Measurements from ENCODE around the gene NEUROG1. TPM values are rescaled to one million over a fixed set of nuclear protein-coding genes. Genes with fewer than 3 reads are reported as not detected.

Gene NEUROG1
- polyA plus RNA-seq, 1 experiment = not detected

DNA sequence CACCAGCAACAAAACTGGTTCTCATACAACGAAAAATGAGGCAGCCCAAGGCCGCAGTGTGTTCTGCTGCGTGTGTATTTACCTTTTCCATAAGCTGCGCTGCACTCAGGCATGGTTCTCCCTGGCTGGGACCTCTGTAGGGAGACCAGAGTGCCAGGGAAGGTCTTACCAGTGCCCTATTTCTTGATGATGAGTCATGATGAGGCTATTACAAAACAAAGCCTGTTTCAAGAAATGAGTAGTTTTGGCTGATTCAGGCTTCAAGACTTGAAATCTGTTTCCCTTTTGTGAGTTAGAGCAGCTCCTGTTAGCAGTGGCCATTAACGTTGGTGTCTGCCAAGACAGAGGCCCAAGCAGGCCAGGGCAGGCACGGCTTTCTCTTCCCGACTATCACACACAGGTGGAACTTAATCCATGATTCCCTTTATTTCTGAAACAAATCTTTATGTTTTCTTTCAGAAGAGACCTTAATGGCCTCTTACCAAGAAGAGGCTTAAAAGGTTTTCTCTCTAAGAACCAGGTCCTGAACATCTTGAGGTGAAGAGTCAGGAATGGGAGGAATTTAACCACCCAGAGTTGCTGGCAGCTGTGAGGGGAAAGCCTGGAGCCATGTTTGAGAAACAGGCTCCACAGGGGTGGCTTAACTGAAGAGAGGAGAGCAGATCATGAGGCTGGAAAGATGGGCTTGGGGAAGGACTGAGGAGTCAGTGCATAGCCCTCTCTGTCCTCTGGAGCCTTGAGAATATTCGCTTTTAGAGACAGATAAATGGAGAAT, 42.2 kb downstream of the NEUROG1 start:
- Histone ChIP-seq H3K4me3 (ENCODE audit: low read depth, low read length) (no peak overlapping the region), H3K36me3 (ENCODE audit: control insufficient read depth, insufficient read depth, low read length) (no peaks in the 10 kb centered on the region), H3K27me3 (ENCODE audit: control insufficient read depth, insufficient read depth, low read length) (0 out of 2 replicates have a peak, but pooled peaks cover 2% of the 10 kb centered on the region)
- TF ChIP-seq, protein P1, sequence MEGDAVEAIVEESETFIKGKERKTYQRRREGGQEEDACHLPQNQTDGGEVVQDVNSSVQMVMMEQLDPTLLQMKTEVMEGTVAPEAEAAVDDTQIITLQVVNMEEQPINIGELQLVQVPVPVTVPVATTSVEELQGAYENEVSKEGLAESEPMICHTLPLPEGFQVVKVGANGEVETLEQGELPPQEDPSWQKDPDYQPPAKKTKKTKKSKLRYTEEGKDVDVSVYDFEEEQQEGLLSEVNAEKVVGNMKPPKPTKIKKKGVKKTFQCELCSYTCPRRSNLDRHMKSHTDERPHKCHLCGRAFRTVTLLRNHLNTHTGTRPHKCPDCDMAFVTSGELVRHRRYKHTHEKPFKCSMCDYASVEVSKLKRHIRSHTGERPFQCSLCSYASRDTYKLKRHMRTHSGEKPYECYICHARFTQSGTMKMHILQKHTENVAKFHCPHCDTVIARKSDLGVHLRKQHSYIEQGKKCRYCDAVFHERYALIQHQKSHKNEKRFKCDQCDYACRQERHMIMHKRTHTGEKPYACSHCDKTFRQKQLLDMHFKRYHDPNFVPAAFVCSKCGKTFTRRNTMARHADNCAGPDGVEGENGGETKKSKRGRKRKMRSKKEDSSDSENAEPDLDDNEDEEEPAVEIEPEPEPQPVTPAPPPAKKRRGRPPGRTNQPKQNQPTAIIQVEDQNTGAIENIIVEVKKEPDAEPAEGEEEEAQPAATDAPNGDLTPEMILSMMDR (IDR thresholded peaks at IDR 0.05; ENCODE audit: insufficient read depth, low read depth, low read length) = no peak
- ChIA-PET POLR2A (no interaction called here), CTCF (interaction anchor here (0.7 to 4.5 kb wide), 10 partner anchors 10 to 684 kb away, joined by 3 to 27 read pairs (median 4); no protein-coding TSS in a partner anchor)
- peak; percentile 75 for DNase-seq (ENCODE audit: low read depth)

DNA sequence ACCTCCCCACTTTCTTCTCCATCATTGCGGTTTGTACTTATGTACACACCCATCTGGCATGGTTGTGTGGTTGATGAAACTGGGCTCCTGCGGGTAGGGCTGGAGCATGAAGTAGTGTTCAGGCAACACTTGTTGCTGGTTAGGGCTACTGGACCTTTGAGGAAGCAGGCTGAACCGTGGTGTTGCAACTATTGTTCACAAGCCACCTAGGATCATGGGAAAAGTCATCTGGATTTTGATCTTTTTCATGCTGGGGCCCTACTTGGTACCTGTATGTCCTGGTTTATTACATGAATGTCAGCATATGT, 43.5 kb downstream of the NEUROG1 start:
- Histone ChIP-seq H3K27me3 (ENCODE audit: control insufficient read depth, insufficient read depth, low read length) (no peaks in the 10 kb centered on the region), H3K4me3 (ENCODE audit: low read depth, low read length) (no peak overlapping the region), H3K36me3 (ENCODE audit: control insufficient read depth, insufficient read depth, low read length) (no peaks in the 10 kb centered on the region)
- TF ChIP-seq, protein P1 (IDR thresholded peaks at IDR 0.05; ENCODE audit: insufficient read depth, low read depth, low read length) = no peak
- ChIA-PET CTCF (interaction anchor here (0.6 to 4.5 kb wide), 6 partner anchors 11 to 237 kb away, joined by 3 to 27 read pairs (median 5); no protein-coding TSS in a partner anchor), POLR2A (no interaction called here)
- no peak for DNase-seq (ENCODE audit: low read depth)

DNA sequence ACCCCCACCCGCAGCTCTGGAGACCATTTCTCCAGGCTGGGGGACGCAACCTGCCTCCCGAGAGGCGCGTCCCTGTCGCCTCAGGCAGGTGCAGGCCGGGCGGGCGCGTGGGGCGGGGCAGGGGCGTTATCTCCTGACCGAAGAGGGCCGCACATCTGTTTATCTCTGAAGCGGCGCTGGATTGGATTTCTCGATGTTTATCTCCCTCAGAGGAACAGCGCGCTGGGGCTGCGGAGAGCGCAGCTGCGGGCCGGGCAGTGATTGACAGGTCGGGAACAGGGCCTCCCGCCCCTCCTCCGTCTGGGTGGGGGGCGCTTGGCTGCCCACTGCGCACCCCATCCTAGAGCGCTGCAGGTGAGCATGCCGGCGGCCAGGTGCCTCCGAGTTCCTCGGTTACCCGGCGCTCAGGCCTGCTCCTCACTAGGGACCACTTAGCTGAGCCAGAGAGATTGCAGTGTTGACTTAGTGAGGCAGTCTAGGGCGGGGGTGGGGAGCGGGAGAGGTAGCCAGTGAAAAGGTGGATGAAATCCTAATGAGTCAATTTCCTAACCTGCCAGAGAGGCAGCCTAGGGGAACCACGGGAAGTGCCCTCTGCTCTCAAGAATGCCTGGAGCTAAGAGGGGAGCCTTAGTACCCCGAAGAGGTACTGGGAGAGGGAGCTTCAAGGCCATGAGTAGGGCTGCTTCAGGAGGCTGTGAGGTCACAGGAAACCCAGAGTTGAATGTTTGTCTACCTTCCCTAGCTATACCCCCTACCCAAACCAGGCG, 44.0 kb downstream of the NEUROG1 start:
- H3K36me3 ChIP-seq (ENCODE audit: control insufficient read depth, insufficient read depth, low read length) = no peaks in the 10 kb centered on the region
- no peak overlapping the region for H3K4me3 ChIP-seq (ENCODE audit: low read depth, low read length)
- ChIA-PET CTCF (interaction anchor here (0.9 to 4.5 kb wide), 6 partner anchors 12 to 69 kb away, joined by 3 to 27 read pairs (median 5); no protein-coding TSS in a partner anchor), POLR2A (no interaction called here)
- no peaks in the 10 kb centered on the region for H3K27me3 ChIP-seq (ENCODE audit: control insufficient read depth, insufficient read depth, low read length)
- DNase-seq (ENCODE audit: low read depth) = no peak
- TF ChIP-seq, protein P1 (IDR thresholded peaks at IDR 0.05; ENCODE audit: insufficient read depth, low read depth, low read length) = no peak

DNA sequence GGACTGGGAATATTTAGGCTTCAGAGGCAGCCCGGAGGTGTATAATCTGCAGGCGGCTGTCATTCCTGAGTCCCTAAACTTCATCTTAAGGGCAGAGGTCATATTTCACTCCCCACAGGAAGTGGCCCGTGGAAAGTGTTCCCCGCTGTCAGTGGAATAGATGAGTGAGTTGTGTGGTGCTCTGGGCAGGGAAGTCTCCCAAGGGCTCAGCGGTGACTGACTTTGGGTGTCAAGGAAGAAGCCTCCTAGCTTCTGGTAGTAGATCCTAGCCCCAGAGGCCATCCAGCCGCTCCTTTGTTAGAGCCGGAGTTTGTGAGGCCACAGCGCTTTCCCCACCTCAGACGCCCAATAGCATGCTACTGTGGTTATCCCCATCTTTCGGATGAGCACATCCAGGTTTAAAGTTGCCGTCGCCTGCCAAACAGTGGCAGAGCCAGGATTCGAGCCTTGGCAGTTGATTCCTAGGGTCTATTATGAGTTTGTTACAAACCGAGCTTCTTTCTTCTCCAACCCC, 44.7 kb downstream of the NEUROG1 start:
- no peak overlapping the region for H3K4me3 ChIP-seq (ENCODE audit: low read depth, low read length)
- POLR2A ChIA-PET = no interaction called here
- H3K27me3 ChIP-seq (ENCODE audit: control insufficient read depth, insufficient read depth, low read length) = no peaks in the 10 kb centered on the region
- CTCF ChIA-PET = interaction anchor here (0.9 to 4.4 kb wide), 2 partner anchors 24 to 61 kb away, joined by 4 to 21 read pairs; no protein-coding TSS in a partner anchor
- no peaks in the 10 kb centered on the region for H3K36me3 ChIP-seq (ENCODE audit: control insufficient read depth, insufficient read depth, low read length)
- DNase-seq (ENCODE audit: low read depth) = no peak
- TF ChIP-seq, protein P1 (IDR thresholded peaks at IDR 0.05; ENCODE audit: insufficient read depth, low read depth, low read length) = no peak

Data from BJ (cell line).